Mesenteric fat pad (tissue), 1 donor: Measurements from ENCODE around the gene ATP2C2. TPM values are rescaled to one million over a fixed set of nuclear protein-coding genes. Genes with fewer than 3 reads are reported as not detected.
A peak's percentile ranks its signal among the peaks of the same experiment; 100 is the strongest.

Experiments used
- DNase-seq: peaks from one replicate; pipeline ENCODE4 v3.0.0-alpha.2; 2020; ENCODE audit warnings: low spot score
- total RNA-seq: library from RNA; stranded (reverse); fragmentation: NEBNext Ultra II Directional; extraction: Animal tissue kit (Norgen Biotek cat#: 25700); gene quantifications from one replicate; pipeline ENCODE4 v1.2.1, GENCODE V29; 2021
- donor health status: DM: yes; HTN: yes; CAD: no.

Gene ATP2C2
- total RNA-seq, 1 donor from 2014 or later = 0.67 TPM

DNA sequence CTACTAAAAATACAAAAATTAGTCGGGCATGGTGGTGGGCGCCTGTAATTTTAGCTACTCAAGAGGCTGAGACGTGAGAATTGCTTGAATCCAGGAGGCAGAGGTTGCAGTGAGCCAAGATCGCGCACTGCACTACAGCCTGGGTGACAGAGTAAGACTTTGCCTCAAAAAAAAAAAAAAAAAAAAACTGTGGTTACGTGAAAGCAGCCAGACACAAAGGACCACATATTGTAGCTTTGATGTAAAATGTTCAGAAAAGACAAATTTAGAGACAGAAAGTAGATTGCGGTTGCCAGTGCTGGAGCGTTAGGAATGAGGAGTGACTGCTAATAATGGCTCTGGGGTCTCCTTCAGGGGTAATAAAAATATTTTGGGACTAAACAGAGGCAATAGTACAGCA lies 140.2 kb downstream of the ATP2C2 start:
- no peak for DNase-seq

DNA sequence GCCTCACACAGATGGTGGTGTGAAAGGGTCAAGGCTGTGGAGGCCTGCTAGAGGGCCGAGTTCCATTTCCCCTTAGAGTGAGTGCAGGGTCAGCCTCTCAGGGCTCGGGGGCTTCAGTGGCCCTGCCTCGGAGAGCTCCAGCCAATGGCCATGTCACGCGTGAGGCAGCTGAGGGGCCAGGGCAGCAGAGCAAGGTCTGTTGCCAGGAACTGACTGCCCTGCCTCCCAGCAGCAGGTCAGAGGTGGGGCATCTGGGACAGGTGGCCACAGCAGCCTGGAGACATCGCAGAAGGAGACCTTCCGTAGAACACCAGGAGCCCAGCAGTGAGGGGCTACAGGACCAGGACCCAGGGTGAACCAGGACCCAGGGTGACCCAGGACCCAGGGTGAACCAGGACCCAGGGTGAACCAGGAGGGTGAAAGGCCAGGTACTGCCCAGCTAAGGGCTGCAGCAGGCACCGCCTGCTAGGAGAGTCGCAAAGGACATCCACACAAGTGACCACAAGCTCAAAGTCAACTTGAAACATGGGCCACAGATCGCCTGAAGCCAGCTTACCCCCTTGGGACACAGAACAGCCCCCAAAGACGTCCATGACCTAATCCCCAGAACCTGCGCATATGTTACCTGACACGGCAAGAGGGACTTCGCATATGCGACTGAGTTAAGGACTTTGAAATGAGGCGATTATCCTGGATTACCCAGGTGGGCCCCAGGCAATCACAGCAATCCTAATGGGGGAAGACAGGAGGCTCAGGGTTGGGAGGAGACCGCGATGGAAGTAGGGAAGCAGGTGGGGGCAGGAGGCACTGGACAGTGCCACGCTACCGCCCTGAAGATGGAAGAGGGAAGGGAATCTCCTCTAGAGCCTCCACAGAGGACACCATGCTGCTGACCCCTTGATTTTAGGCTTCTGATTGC lies 141.0 kb downstream of the ATP2C2 start:
- no peak for DNase-seq

DNA sequence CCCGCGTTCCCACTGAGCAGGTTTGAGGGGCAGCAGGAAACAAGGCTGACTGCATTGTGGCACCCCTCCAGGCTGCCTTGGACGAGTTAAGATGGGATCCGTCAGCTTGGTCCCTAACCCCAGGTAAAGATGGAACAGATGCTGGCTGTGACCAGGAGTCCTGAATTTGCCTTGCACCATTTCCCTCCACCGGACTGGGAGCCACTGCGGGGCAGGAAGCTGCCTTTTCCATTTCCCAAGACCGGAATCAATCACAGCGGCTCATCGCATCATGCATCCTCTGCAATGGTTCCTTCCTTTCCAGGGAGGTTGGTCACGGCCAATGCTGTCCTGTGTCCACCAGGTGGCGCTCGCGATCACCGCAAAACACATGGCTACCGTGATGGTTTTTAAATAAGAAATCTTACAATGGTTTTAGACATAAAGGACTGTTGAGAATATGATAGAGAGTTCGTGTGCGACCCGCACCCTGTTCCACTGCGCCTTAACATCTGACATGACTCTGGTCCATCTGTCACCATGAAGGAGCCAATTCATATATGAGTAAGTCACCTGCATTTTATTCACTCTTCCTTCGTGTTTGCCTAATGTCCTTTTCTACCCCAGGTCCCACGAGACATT lies 143.0 kb downstream of the ATP2C2 start:
- DNase-seq = peak; percentile 94

DNA sequence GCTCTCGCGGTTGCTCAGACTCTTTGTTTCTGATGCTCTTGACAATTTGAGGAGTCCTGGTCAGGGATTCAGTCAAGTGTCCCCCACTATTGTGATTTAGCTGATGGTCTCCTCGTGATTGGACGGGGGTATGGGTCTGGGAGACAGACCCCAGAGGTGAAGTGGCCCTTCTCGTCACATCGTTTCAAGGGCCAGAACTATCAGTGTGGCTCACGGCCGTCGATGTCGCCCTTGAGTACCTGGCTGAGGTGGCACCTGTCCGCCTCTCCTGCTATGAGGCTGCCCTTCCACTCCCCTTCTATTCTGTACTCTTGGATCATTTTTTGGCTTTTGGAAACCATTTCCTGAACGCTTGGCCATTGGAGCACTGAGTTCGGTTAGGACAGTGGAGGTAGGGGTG lies 143.5 kb downstream of the ATP2C2 start:
- no peak for DNase-seq

DNA sequence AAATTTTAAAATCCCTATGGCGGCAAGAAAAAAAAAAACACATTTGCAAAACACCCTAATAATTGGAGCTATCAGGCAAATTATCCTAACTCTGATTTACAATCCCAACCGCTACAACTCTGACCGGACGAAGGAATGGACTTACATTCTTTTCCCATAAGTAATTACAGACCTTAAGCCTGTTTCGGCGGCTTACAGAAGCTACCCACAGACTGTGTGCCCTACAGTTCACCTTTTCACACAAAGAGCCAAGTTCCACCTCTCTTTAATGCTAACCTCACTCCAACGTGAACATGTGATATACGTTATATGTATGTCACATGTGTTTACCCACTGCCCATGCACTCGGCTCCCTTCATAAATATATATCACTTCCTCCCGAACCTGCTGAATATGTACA lies 144.8 kb downstream of the ATP2C2 start:
- no peak for DNase-seq

DNA sequence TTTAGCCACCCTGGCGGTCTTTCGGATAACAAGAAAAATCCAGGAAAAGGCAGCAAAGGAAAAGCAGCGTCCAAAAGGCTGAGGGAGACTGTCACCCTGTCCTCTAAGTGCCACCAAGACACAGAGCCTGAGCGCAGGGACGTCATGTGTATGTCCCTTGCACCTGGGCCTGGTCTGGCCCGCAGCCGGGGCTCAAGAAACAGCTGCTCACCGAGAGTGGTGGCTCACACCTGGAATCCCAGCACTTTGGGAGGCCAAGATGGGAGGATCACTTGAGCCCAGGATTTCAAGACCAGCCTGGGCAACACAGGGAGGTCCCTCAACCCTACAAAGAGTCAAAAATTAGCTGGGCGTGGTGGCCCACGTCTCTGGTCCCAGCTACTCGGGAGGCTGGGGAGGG lies 145.3 kb downstream of the ATP2C2 start:
- no peak for DNase-seq

Other genes starting within 250 kb of the ATP2C2 start
- 23.1 TPM for gene HSDL1, start 223.4 kb upstream of the ATP2C2 start, total RNA-seq
- not detected for gene DNAAF1, start 223.2 kb upstream of the ATP2C2 start, total RNA-seq
- gene TAF1C, start 181.5 kb upstream of the ATP2C2 start, total RNA-seq = 44.5 TPM
- gene ADAD2, start 177.4 kb upstream of the ATP2C2 start, total RNA-seq = not detected
- not detected for gene KCNG4, start 128.5 kb upstream of the ATP2C2 start, total RNA-seq
- 1.4 TPM for gene WFDC1, start 73.7 kb upstream of the ATP2C2 start, total RNA-seq
- gene MEAK7, start 136.1 kb downstream of the ATP2C2 start, total RNA-seq = 11.5 TPM
- 164 TPM for gene COTL1, start 249.5 kb downstream of the ATP2C2 start, total RNA-seq